Esophagus muscularis mucosa (tissue), 4 donors: ENCODE results near the gene VTN. TPM values are rescaled to one million over a fixed set of nuclear protein-coding genes. Genes with fewer than 3 reads are reported as not detected.

ENCODE experiments used
- DNase-seq: peaks from one replicate; pipeline ENCODE4 v3.0.0-alpha.2; 2017; ENCODE audit errors: extremely low spot score
- H3K27ac ChIP-seq, 4 donors: fragments of 200-600 bp; sonication (generic); replicated peaks in 1 of 4; 1 replicate in 3 of 4; 2 replicates in 1 of 4; pipeline ENCODE4 v1.5.1; 2016 to 2019; ENCODE audit warnings: mild to moderate bottlenecking in 1 of 4
- H3K27me3 ChIP-seq, 4 donors: fragments of 200-600 bp; sonication (generic); one replicate each; pipeline versions ENCODE4 v1.5.1 to v1.6.0; 2016 to 2019
- H3K36me3 ChIP-seq, 4 donors: fragments of 200-600 bp; sonication (generic); one replicate each; pipeline ENCODE4 v1.5.1; 2016 to 2019
- H3K4me1 ChIP-seq, 4 donors: fragments of 200-600 bp; sonication (generic); one replicate each; pipeline ENCODE4 v1.5.1; 2016 to 2019
- H3K4me3 ChIP-seq, 4 donors: fragments of 200-600 bp; sonication (generic); 1 replicate in 2 of 4; 2 replicates in 2 of 4; pipeline ENCODE4 v1.5.1; 2016 to 2019; ENCODE audit warnings: mild to moderate bottlenecking in 4 of 4, moderate library complexity in 1 of 4
- H3K9me3 ChIP-seq, 4 donors: fragments of 200-600 bp; sonication (generic); 1 replicate in 3 of 4; 2 replicates in 1 of 4; pipeline ENCODE4 v1.5.1; 2016 to 2019
- EP300 ChIP-seq: sonication (generic); formaldehyde crosslinking; IDR thresholded peaks from one replicate; pipeline ENCODE4 v1.6.1; 2017; ENCODE audit warnings: antibody characterized with exemption
- POLR2A ChIP-seq: fragments of 450-650 bp; IDR thresholded peaks from one replicate; pipeline ENCODE4 v1.6.1; 2017; ENCODE audit warnings: antibody characterized with exemption, moderate library complexity, mild to moderate bottlenecking, low read depth
- POLR2AphosphoS5 ChIP-seq, 2 donors: sonication (generic); formaldehyde crosslinking; IDR thresholded peaks; one replicate each; pipeline ENCODE4 v1.6.1; 2017; ENCODE audit warnings: antibody characterized with exemption in 2 of 2
- WGBS: methylation state at CpG from one replicate; pipeline ENCODE4 v1.1.5; 2018; 5-methylcytosine and 5-hydroxymethylcytosine counted together
- intact Hi-C: fragments of 100-400 bp; cut with DNase I; formaldehyde crosslinking; loops from one replicate; pipeline ENCODE4 v1.15.1; 2023
- total RNA-seq, 4 donors: library from RNA; depleted of rRNA; stranded (reverse); fragments of >200 nt; gene quantifications; one replicate each; pipeline versions ENCODE4 v1.1.0 to v1.2.1, GENCODE V29; 2016
- TF ChIP-seq, protein P1 (sequence below), 3 experiments: fragments of 200-600 bp in 2 of 3; fragments of 450-650 bp in 1 of 3; sonication (generic) in 2 of 3; IDR thresholded peaks; one replicate each; pipeline ENCODE4 v1.5.1; 2017 to 2019; ENCODE audit warnings: antibody characterized with exemption in 3 of 3, mild to moderate bottlenecking in 2 of 3, moderate library complexity in 1 of 3

Gene VTN
- total RNA-seq, 4 donors from 2014 or later, result under 0.01 to 1.3 (median 0.58) TPM

DNA sequence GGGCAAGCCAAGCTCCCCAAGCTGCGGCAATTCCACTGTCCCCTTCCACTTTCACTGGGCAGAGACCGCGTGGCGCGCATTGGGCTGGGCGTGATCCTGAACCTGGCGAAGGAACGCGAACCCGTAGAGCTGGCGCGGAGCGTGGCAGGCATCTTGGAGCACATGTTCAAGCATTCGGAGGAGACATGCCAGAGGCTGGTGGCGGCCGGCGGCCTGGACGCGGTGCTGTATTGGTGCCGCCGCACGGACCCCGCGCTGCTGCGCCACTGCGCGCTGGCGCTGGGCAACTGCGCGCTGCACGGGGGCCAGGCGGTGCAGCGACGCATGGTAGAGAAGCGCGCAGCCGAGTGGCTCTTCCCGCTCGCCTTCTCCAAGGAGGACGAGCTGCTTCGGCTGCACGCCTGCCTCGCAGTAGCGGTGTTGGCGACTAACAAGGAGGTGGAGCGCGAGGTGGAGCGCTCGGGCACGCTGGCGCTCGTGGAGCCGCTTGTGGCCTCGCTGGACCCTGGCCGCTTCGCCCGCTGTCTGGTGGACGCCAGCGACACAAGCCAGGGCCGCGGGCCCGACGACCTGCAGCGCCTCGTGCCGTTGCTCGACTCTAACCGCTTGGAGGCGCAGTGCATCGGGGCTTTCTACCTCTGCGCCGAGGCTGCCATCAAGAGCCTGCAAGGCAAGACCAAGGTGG is 11.2 kb upstream of the VTN start:
- Histone ChIP-seq H3K9me3 (no peaks in the 10 kb centered on the region), H3K4me3 (no peak overlapping the region), H3K27ac (no peak overlapping the region), H3K36me3 (peaks cover 0 to 31% (median 14%) of the 10 kb centered on the region in 4 donors), H3K27me3 (no peaks in the 10 kb centered on the region), H3K4me1 (peaks cover 8 to 15% (median 11%) of the 10 kb centered on the region in 4 donors)
- intact Hi-C loops, result no loop called here
- no peak for TF ChIP-seq EP300
- TF ChIP-seq, protein P1, sequence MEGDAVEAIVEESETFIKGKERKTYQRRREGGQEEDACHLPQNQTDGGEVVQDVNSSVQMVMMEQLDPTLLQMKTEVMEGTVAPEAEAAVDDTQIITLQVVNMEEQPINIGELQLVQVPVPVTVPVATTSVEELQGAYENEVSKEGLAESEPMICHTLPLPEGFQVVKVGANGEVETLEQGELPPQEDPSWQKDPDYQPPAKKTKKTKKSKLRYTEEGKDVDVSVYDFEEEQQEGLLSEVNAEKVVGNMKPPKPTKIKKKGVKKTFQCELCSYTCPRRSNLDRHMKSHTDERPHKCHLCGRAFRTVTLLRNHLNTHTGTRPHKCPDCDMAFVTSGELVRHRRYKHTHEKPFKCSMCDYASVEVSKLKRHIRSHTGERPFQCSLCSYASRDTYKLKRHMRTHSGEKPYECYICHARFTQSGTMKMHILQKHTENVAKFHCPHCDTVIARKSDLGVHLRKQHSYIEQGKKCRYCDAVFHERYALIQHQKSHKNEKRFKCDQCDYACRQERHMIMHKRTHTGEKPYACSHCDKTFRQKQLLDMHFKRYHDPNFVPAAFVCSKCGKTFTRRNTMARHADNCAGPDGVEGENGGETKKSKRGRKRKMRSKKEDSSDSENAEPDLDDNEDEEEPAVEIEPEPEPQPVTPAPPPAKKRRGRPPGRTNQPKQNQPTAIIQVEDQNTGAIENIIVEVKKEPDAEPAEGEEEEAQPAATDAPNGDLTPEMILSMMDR (IDR thresholded peaks at IDR 0.05), result no peak
- TF ChIP-seq POLR2A, result no peak
- TF ChIP-seq POLR2AphosphoS5 (IDR thresholded peaks at IDR 0.05), result no peak
- no peak for DNase-seq
- WGBS, result 38% methylated on average over 33 of the region's 72 CpGs

DNA sequence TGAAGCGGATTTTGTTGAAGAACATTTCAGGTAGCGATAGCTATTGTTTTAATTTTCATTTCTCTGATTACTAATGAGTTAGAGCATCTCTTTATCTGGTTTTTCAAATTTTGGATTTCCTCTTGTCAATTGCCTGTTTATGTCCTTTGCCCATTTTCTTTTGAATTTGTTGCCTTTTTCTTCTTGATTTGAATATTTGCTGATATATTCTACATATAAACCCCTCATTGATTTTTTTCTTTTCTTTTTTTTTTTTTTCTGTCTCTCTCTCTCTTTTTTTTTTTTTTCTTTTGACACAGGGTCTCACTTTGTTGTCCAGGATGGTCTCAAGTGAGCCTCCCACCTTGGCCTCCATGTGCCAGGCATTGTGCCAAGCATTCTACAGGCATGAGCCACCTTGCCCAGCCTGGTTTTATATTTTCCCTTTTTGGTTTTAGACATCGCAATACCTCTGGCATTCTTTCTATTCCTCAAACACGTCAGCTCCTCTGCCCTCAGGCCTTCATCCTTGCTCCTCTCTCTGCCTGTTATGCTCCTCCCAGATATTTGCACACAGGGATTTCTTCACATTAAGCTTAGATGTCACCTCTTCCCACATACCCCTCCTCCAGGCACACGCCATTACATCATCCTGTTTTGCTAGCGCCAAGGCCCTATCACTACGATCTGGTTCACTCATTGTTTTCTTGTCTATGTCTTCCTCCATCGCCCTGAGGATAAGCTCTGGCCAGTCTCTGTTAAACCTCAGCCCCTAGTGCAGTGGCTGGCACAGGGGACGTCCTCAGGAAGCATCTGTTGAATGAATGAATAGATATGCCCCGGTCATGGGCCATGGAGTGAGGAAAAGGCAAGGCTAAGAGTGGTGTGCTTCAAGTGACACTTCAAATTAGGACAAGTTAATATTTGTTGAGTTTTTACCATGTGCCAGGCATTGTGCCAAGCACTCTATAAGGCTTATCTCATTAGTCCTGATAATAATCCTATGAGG is 10.0 kb upstream of the VTN start:
- peaks cover 0 to 22% (median 12%) of the 10 kb centered on the region in 4 donors for H3K36me3 ChIP-seq
- H3K9me3 ChIP-seq, result no peaks in the 10 kb centered on the region
- no peak for TF ChIP-seq POLR2AphosphoS5 (IDR thresholded peaks at IDR 0.05)
- TF ChIP-seq POLR2A, result no peak
- TF ChIP-seq EP300, result no peak
- TF ChIP-seq, protein P1 (IDR thresholded peaks at IDR 0.05), result no peak
- H3K27me3 ChIP-seq, result no peaks in the 10 kb centered on the region
- no peak overlapping the region for H3K4me3 ChIP-seq
- no peak overlapping the region for H3K27ac ChIP-seq
- DNase-seq, result no peak
- 79% methylated on average over 10 of the region's 10 CpGs for WGBS
- H3K4me1 ChIP-seq, result peaks cover 6 to 15% (median 11%) of the 10 kb centered on the region in 4 donors
- intact Hi-C loops, result no loop called here

DNA sequence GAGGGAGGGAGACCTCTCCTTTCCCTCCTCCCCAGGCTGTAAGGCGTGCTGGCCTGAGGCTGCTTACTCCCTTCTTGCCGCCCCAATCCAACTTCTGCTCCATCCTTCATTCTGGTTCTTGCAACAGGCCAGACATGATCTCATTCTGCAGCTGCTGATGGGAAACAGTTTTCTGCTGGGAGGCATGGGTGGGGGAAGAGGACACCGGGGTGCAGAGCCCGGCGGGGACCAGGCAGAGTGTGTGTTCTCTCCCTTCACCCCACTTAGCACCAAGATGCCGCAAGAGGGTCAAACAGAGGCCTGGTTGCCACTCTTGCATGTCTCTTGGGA is 2.8 kb upstream of the VTN start:
- H3K4me3 ChIP-seq, result peak overlapping the region in 3 of 4 donors; percentile 55 to 65 (median 63)
- H3K4me1 ChIP-seq, result peaks cover 30 to 38% (median 33%) of the 10 kb centered on the region in 4 donors
- H3K27ac ChIP-seq, result peak overlapping the region in 2 of 4 donors; percentile 82 to 83
- DNase-seq, result no peak
- TF ChIP-seq POLR2AphosphoS5 (IDR thresholded peaks at IDR 0.05), result no peak
- TF ChIP-seq, protein P1 (IDR thresholded peaks at IDR 0.05), result no peak
- no peaks in the 10 kb centered on the region for H3K27me3 ChIP-seq
- H3K9me3 ChIP-seq, result no peaks in the 10 kb centered on the region
- H3K36me3 ChIP-seq, result peaks cover 0 to 6% (median 1%) of the 10 kb centered on the region in 4 donors
- intact Hi-C loops, result no loop called here
- 71% methylated on average over 5 of the region's 6 CpGs for WGBS

DNA sequence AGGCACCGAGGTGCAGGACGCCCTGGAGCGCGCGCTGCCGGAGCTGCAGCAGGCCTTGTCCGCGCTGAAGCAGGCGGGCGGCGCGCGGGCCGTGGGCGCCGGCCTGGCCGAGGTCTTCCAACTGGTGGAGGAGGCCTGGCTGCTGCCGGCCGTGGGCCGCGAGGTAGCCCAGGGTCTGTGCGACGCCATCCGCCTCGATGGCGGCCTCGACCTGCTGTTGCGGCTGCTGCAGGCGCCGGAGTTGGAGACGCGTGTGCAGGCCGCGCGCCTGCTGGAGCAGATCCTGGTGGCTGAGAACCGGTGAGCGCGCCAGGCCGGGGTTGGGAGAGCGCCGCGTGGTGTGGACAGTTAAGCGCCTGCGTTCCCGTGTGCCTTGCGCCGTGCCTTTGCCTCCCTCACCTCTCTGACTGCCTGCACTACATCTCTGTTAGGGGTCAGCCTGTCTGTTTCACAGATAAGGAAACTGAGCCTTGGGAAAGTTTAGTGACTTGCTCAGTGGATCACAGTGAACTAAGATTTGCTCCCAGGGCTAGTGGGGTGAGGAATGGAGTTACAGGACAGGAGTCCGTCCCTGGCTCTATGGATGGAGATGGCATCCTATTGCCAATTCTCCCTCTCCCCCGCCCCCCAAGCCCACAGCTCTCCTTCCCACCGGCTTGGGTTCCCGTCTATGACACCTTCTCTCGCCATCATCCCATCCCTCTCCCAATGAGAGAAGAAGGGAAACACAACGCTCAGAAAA is 2.3 kb upstream of the VTN start:
- 39% methylated on average over 9 of the region's 53 CpGs for WGBS
- peaks cover 0 to 6% (median 2%) of the 10 kb centered on the region in 4 donors for H3K36me3 ChIP-seq
- TF ChIP-seq POLR2A (no peak), EP300 (no peak), POLR2AphosphoS5 (IDR thresholded peaks at IDR 0.05) (no peak)
- TF ChIP-seq, protein P1 (IDR thresholded peaks at IDR 0.05), result no peak
- peaks cover 30 to 38% (median 33%) of the 10 kb centered on the region in 4 donors for H3K4me1 ChIP-seq
- H3K9me3 ChIP-seq, result no peaks in the 10 kb centered on the region
- H3K27me3 ChIP-seq, result no peaks in the 10 kb centered on the region
- no peak for DNase-seq
- peak overlapping the region; percentile 65 to 83 (median 79) for H3K27ac ChIP-seq
- H3K4me3 ChIP-seq, result peak overlapping the region; percentile 55 to 65 (median 63)
- intact Hi-C loops, result no loop called here
